Hepatic stellate cell (primary cell): ENCODE results near the gene NYAP2.

Source experiments
- DNase-seq: peaks from one replicate; pipeline ENCODE4 v3.0.0; 2011; ENCODE audit warnings: low spot score

Gene NYAP2

GRCh38 chr2:225486236-225486635, 86.7 kb downstream of the NYAP2 start:
- DNase-seq = no peak

DNA sequence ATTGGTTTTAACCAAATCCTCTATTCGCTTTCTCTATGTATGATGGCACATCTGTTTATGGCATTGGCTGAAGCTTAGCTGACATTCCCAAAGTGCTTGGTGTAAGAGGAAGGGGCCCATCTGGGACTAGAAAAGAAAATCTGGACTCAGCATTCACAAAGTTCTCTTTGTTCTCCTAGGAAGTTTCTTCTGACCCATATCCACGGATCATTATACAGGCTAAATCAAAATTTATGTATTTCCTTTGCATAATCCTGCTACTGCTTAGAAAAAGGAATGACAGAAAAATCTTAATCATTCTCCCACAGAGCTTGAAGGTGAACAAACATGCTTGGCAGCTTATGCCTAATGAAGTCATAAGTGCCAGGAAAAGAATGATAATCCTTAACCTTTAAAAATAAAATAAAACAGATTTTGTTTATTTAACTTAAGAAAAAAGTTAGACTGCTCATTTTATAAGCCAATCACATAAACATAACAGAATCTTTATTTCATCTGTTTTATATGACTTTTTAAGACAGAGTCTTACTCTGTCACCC, 88.4 kb downstream of the NYAP2 start:
- DNase-seq = no peak

DNA sequence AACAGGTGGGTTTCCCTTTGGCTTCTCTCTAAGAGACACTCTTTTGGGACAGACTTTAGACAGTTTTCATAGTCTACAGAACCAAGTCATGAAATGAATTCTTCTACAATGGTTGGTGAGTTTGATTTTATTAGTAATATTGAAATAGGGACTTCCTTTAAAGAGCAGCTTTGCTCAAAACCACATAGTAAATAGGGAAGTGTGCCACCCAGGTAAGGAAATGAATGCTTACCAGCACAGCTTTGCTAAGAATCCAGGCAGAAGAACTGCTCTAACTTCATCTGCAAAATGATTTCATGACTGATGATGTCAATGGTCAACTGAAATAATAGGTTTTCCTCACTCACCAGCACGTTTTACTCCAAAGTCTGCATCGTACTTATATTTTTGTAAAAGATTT, 89.2 kb downstream of the NYAP2 start:
- no peak for DNase-seq

GRCh38 chr2:225493420-225494099, 94.0 kb downstream of the NYAP2 start:
- no peak for DNase-seq

GRCh38 chr2:225494100-225494459, 94.6 kb downstream of the NYAP2 start:
- no peak for DNase-seq

DNA sequence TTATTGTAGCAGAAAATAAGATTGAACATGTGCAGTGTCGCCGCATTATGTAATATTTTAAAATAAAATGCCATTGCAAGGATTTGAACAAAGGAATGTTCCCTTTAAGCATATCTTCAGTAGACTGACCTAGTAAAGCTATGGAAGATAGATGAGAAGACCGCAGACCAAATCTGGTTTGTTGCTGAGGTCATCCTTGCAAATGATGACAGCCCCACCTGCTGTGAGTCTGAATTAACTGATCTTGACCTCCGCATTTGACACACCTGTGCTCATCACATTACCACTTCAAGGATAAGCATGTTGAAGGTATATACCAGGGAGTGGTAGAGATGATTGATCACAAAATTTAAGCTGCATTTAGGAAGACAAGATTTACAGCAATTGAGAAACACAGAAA, 96.2 kb downstream of the NYAP2 start:
- DNase-seq = no peak

DNA sequence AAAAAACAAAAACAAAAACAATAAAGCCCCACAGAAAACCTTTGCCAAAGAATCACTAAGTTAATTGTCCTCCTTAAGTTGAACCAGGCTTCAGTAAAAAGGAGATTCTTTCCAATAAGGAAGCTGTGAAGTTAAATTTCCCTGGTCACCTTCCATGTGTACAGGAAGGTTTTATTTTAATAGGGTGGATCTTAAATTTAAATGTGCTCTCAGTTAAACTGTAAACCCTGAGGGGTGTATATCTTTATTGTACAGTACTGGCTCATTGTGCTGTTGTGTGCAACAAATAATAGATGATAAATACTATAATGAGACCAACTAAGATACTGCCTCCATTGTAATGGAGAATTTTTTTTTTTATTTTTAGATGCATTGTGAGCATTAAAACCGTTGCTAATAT, 97.1 kb downstream of the NYAP2 start:
- no peak for DNase-seq

DNA sequence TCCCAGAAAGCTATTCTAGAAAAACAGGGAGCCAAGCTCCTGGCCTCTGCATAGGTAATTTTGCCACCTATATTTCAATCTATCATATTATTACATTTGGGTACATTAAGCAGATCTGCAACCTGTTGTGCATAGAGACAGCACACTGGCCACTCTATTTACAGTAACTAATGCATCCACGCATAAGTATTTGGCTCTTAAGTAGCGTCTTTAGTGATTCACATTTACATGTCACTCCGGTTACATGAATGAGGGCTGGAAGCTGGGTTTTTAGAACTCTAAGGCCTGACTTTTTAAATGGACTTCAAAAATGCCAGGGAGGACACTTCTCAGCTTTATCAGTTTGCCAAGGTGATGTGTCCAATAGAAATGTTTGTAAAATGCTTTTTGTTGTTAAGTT, 97.7 kb downstream of the NYAP2 start:
- no peak for DNase-seq

GRCh38 chr2:225501022-225501421, 101.5 kb downstream of the NYAP2 start:
- DNase-seq = no peak

DNA sequence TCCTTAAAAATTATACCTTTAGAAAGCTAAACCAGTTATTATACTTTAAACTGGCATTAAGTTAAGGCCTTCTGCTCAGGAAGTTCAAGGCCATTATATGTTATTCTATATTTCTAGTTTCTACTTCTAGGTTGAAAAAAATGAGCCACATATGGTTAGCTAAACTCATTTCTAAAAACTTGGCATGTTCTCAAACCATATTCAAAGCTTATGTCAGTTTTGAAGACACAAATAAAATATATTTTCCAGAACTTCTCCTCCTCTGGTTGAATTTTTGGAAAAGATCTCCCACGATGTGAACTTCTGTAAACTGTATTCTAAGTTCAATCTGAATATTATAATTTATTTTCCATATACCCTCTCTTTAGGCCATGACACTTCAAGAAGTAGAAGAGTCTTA, 103.5 kb downstream of the NYAP2 start:
- DNase-seq = no peak

DNA sequence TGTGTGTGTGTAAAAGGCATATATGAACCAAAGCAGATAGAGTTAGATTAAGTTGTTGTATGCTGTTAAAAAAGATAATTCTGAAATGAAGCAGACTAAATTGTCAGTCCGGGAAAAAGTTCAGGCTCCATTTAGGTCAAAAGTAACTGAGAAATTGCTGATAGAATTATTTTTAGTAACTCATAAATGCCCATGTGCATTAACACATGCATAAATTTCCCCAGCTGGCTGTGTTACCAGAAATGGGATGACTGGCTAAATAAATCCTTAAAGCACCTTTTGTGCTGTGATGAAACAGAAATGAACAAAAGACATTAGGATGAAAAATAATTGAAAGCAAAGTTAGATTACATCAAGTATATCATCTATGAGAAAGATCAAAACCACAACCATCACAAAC, 111.3 kb downstream of the NYAP2 start:
- no peak for DNase-seq

GRCh38 chr2:225512469-225512868, 113.0 kb downstream of the NYAP2 start:
- no peak for DNase-seq

GRCh38 chr2:225512876-225513540, 113.5 kb downstream of the NYAP2 start:
- no peak for DNase-seq

- DNase-seq = no peak
Measured at GRCh38 chr2:225515033-225515432, 115.5 kb downstream of the NYAP2 start.

GRCh38 chr2:225526760-225527390, 127.4 kb downstream of the NYAP2 start:
- no peak for DNase-seq

DNA sequence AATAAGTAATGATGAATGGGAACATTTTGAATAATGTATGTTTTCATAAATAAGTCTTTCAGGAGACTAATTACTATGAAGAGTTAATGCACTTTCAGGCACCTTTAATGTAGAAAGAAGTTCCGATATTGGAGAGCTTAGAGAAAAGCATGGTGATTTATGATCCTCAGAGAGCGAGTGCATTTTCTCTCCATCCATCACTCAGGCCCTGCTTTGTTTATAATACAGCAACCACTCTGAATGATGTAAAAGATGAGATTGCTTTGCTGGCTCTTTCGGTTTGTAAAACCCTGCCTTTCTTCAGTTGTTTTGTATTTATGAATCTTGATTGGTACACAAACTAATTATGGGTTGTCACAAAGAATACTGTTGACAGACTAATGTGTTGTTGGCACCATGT, 132.0 kb downstream of the NYAP2 start:
- DNase-seq = no peak

DNA sequence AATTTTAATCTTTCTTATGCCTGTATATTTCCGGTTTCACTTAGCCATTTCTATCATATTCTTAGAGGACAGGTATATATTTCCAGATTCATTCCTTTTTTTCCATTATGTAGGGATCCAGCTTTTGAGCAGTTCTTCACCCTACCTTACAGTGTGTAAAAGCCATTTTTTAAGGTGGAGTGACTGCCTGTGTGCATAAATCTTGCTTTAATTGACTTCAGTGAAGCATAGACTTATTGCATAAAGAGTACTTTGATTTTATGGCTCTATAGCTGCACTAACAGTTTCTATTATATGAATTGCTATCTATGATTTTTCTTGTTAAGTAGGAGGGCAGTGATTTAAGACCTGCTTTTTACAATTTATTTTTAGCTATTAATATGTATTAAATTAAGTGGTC, 132.6 kb downstream of the NYAP2 start:
- DNase-seq = no peak

- DNase-seq = no peak
Measured at GRCh38 chr2:225534037-225534436, 134.5 kb downstream of the NYAP2 start.

DNA sequence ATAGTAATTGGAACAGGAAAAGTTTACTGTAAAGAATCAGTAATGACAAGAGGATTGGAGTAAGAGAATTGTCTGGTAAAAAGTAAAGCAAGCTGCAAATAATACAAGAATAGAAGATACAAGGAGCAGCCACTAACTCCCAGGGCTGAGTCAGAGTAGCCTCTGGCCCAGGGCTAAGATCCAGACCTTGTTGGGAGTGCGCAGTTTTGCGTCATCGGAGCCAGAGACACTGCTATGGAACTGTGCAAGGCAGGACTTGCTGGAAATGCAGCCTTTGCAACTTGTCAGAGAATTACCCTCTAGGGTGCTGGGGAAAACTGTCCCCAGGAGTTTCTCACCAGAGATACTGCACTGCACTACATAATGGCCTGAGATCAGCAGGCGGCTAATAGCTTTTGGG, 135.2 kb downstream of the NYAP2 start:
- DNase-seq = no peak

DNA sequence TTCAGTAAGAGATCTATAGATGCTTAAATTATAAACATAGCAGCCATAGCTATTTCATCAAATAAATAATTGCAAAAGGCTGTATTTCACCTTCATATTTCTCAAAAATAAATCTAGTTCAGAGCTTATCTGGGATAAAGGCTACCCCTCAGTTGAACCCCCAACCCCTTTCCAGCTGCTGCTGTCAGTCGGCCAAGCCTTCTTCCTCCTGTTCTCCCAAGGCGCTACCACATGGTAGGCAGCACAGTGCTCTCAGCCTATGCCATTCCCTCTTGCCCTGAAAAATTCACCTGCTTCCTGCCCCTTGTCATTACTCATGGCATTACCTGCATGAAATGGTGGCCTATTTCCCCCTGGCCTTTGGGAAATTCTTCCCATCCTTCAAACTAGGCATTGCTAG, 136.5 kb downstream of the NYAP2 start:
- DNase-seq = no peak

GRCh38 chr2:225543626-225544025, 144.1 kb downstream of the NYAP2 start:
- no peak for DNase-seq

DNA sequence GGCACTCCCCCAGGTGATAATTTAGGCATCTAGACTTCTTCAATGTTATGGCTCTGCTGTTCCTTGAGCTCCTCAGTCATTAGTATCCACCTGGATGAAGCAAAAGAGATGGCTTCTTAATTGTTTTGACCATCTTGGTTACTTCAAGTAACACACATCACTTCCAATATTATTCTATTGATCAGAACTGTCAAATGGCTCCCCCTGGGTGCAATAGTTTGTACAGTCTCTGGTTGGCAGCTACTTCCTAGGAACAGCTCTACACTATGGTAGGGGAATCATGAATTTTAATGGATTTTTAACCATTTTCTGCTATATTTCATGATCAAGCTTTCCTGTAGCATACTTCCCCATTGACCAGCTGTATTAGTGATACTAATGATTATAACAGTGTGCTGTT, 157.0 kb downstream of the NYAP2 start:
- DNase-seq = no peak

- DNase-seq = no peak
Measured at GRCh38 chr2:225558399-225559071, 159.0 kb downstream of the NYAP2 start.
